HG02798 (cell line): Measurements from ENCODE around the gene RRP1B.

Experiments used
- ATAC-seq: cut with Tn5 transposase; IDR thresholded peaks from one replicate; pipeline ENCODE4 v1.9.1; 2021; ENCODE audit warnings: mild to moderate bottlenecking; ENCODE audit not compliant: unreplicated experiment, poor library complexity

RRP1B gene

DNA sequence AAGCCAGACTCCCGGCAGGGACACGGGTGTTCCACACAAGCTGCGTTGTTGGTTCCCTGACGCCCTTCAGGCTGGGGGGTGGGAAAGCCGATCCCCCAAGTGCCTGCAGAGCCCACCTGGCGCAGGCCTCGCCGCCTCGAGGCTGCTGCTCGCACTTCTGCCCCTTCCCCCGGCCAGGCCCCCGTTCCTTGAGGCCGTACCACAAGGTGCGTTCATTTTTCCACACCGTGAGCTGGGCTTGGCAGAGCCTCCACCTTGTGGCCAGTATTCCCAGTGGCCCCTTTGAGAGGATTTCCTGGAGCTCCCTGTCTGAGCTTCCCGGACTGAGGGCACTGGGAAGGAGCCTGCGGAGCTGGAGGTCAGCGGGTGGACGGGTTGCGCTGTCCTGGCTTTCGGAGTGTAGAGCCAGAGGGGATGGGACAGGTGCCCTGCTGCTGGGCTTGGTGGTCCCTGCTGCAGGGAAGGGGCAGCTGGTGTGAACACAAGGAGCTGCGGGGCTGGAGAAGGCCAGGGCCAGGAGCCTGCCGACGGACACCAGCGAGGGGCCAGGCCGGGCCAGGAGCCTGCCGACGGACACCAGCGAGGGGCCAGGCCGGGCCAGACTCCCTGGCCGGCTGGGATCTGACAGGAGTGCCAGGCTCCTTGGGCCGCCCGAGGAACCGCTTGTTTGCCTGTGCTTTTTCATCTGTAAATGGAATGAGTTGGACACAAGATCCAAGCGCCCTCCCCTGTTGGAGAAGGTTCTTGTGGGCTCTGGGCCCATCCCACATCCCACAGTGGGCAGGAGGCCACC is 78.0 kb downstream of the RRP1B start:
- ATAC-seq = no peak

DNA sequence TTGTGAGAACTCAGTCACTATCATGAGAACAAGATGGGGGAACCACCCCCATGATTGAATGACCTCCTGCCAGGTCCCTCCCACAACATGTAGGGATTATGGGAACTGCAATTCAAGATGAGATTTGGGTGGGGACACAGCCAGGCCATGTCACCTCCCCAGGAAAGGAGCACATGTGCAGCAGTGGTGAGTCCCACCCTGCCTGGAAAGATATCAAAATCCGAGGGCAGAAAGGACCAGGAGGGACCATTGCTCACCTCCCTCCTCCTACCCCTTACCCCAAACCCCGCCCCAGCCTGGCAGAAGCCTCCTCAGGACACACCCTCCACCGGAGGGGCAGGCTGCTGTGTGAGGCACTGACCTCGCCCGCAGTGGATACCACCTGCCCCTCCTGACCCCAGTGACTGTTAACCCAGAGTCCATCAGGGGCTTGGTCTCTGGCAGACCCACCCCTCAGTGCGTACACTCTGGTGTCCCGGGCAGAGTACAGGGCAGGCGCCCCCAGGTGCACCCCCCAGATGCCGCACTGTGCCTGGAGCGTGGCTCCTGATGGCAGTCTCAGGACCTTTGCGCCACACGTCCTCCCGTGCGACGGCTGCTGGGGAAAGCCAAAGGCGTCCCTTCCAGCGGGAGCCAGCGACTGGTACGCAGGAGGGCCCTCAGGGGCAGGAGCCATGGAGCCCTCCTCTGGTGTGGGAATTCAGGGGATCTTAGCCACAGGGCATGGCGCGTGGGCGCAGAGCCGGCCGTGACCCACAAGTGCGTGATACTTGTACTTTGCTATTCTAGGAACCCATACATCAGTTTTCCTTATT is 80.5 kb downstream of the RRP1B start:
- ATAC-seq = no peak

DNA sequence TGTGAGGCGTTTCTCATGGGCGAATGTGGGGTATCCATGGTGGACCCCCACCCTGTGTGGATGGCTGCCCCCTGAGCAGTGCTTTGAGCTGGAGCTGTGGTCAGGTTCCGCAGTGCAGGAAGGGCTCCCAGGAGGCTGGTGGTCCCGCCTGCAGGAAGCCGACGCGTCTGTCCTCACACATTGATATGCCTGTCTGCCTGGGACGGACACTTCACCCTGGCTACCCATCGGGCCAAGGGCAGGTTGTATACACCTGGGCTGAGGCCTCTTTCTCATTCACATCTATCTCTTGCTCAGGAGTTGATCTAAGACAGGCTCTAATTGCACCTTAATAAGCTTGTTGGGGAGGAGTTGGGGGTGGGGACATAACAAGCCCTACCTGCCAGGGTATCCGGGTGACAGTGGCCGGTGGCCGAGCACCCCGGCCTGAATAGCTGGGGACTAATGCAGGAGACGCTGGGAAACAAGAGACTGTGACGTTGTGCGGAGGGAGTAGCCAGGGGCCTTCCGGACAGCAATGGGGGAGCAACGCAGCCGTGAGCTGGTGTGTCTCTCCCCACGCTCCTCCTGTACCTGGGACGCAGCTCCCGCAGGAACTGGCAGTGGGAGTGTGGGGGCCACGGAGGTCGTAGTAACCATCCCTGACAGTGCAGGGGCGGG is 81.3 kb downstream of the RRP1B start:
- no peak for ATAC-seq

DNA sequence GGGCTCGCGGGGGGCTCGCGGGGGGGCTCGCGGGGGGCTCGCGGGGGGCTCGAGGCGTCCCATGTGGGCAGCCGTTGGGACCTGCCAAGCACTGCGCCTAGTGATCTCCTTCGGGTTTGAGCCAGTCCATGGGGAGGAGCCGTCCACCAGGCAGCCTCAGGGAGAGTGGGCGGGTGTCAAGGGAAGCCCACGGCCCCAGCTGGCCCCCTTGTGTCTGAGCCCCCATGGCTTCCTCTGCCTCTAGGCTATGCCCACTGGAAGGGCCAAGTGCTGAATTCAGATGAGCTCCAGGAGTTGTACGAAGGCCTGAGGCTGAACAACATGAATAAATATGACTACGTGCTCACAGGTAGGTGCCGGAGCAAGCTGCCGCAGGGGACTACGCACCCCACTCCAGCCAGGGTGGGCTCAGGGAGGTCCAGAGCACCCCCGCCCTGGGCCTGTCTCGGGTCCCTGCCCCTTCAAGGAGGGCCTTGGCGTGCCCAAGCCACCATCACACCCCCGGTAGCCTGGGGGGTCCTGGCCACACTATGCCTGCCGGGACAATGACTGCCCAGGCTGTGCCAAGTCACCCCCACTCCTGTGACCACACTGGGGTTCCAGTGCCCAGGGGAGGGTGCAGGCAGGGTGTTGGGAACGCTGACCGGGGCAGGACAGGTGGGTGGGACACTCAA is 82.2 kb downstream of the RRP1B start:
- no peak for ATAC-seq

DNA sequence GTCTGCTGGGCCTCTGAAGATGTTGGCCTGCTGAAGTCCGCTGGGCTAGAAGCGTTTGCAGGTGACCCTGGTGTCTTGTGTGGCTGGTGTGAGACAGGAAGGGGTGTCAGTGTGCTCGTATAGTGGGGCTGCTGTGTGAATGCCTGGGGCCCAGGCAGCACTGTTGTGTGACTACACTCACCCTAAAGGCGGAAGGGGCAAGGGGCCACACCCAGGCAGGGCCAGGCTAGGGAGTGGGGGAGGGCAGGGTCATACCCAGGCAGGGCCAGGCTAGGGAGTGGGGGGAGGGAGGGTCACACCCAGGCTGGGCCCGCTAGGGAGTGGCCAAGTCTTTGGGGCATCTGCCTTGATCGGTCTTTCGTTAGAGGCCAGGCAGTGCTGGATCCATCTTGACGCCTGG is 84.6 kb downstream of the RRP1B start:
- no peak for ATAC-seq

DNA sequence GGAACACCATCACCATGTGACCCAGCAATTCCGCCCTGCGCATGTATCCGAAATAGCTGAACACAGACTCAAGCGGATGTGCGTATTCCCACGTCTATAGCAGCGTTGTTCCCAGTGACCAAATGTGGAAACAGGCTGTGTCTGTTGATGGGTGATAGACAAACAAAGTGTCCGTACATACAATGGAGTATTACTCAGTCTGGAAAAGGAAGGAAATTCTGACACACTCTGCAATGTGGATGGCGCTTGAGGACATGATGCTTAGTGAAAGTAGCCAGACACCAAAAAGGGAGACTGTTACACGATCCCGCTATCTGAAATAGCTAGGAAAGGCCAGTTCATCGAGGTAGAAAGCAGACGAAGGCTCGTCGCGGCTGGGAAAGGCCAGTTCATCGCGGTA is 85.4 kb downstream of the RRP1B start:
- ATAC-seq = no peak
